Measurements from ENCODE around the gene MUSK. TPM values are rescaled to one million over a fixed set of nuclear protein-coding genes. Genes with fewer than 3 reads are reported as not detected.

Gene MUSK
- total RNA-seq, 1 donor from 2014 or later = 3.7 TPM

DNA sequence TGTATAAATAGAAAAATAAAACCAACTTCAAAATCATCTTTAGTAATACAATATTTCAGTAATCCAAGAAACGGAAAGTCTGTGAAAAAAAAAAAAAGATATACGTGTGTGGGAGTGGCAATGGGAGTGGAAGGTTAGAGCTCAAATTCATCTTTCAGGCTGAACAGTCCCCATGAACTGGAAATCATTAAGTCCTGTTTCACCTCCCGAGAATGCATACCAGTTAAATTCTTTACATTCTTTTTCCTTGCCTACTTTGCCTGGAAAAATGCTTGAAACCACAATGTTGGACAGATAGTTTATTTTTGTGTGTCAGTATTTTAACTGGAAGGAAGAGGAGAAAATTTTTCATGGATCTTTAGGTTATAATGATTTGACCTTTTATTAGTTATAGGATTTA is 166.8 kb downstream of the MUSK start:
- ATAC-seq = no peak
- Histone ChIP-seq H3K4me3 (no peak overlapping the region), H3K27ac (no peak overlapping the region), H3K36me3 (no peaks in the 10 kb centered on the region), H3K9me3 (no peaks in the 10 kb centered on the region), H3K4me1 (no peaks in the 10 kb centered on the region), H3K27me3 (no peaks in the 10 kb centered on the region)
- no peak for TF ChIP-seq CTCF (IDR thresholded peaks at IDR 0.05)
- DNase-seq = no peak
- intact Hi-C loops (cut with DNase I) = no loop called here

DNA sequence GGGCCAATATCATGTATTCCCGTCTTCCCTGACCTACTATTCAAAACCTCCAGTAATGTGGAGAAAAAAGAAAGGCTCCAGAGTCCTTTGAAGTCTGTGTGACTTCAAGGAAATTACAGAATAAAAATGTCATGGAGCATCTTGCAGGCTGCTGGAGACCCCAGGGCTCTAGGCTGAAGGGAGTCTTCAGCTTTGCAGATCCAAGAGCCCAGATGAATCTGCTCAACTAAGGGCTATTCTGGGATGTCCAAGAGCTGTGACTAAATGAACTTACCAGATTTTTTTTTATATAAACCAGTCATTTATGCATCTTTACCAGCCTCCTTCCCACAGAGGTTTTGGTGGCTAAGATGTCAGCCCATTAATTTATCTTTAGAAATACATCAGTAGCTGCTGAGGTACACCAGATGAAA is 167.3 kb downstream of the MUSK start:
- Histone ChIP-seq H3K9me3 (no peaks in the 10 kb centered on the region), H3K36me3 (no peaks in the 10 kb centered on the region), H3K4me1 (no peaks in the 10 kb centered on the region), H3K4me3 (no peak overlapping the region), H3K27me3 (no peaks in the 10 kb centered on the region), H3K27ac (no peak overlapping the region)
- ATAC-seq (no peak), DNase-seq (no peak)
- no peak for TF ChIP-seq CTCF (IDR thresholded peaks at IDR 0.05)
- intact Hi-C loops (cut with DNase I) = no loop called here

- no peak for TF ChIP-seq CTCF (IDR thresholded peaks at IDR 0.05)
- Histone ChIP-seq H3K27ac (no peak overlapping the region), H3K27me3 (no peaks in the 10 kb centered on the region), H3K9me3 (no peaks in the 10 kb centered on the region), H3K36me3 (no peaks in the 10 kb centered on the region), H3K4me3 (no peak overlapping the region), H3K4me1 (no peaks in the 10 kb centered on the region)
- ATAC-seq (no peak), DNase-seq (no peak)
- intact Hi-C loops (cut with DNase I) = no loop called here
These were observed 168.9 kb downstream of the MUSK start for GRCh38 chr9:110837401-110838005.

- Histone ChIP-seq H3K9me3 (no peaks in the 10 kb centered on the region), H3K27me3 (no peaks in the 10 kb centered on the region), H3K4me1 (no peaks in the 10 kb centered on the region), H3K36me3 (no peaks in the 10 kb centered on the region), H3K27ac (no peak overlapping the region), H3K4me3 (no peak overlapping the region)
- no peak for TF ChIP-seq CTCF (IDR thresholded peaks at IDR 0.05)
- intact Hi-C loops (cut with DNase I) = no loop called here
- DNase-seq (no peak), ATAC-seq (peak; percentile 23)
These were observed 173.6 kb downstream of the MUSK start for GRCh38 chr9:110842169-110842568.

DNA sequence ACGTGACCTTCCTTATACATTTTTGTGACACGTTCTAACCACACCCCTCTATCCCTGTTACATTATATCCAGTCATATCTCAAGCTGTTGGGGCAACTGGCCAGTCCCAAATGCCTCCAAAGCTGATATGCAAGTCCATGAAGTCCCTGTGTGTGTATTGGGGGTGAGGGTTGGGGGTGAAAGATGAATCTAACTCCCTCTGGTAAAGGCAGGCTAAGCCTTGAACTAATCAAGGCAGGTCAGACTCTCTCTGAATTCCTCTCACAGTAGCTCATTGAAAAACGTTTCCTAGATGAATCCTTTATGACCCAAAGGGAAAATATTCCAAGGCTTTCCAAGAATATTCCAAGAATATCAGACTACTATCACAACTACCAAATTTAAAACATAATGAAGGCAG is 174.4 kb downstream of the MUSK start:
- Histone ChIP-seq H3K4me1 (no peaks in the 10 kb centered on the region), H3K9me3 (no peaks in the 10 kb centered on the region), H3K36me3 (no peaks in the 10 kb centered on the region), H3K27ac (no peak overlapping the region), H3K27me3 (no peaks in the 10 kb centered on the region), H3K4me3 (no peak overlapping the region)
- ATAC-seq = no peak
- intact Hi-C loops (cut with DNase I) = no loop called here
- no peak for TF ChIP-seq CTCF (IDR thresholded peaks at IDR 0.05)
- no peak for DNase-seq

DNA sequence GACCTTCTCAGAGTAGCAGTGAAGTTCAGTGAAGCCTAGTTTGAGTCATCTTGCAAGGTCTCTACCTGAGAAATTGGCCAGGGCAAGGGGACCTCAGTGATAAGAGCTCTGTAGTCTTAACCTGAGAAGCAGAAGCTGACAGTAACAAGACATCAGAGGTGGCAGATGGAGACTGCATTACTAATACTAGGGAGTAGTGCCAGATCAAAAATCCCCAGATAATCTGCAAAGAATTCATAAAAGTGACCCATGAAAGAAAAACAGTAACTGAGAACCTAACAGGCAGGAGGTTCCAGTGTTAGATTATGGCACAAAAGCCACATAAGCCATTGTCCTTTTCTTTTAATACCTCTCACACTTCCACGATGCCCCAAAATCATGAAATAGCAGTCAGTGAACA is 175.5 kb downstream of the MUSK start:
- no peaks in the 10 kb centered on the region for H3K4me1 ChIP-seq
- H3K4me3 ChIP-seq = no peak overlapping the region
- H3K27ac ChIP-seq = no peak overlapping the region
- no peaks in the 10 kb centered on the region for H3K36me3 ChIP-seq
- H3K27me3 ChIP-seq = no peaks in the 10 kb centered on the region
- no peak for TF ChIP-seq CTCF (IDR thresholded peaks at IDR 0.05)
- ATAC-seq = no peak
- DNase-seq = no peak
- intact Hi-C loops (cut with DNase I) = no loop called here
- H3K9me3 ChIP-seq = no peaks in the 10 kb centered on the region

Data from upper lobe of right lung (tissue), 1 donor.